Panc1 (cell line): ENCODE results near the gene DSCAM. TPM values are rescaled to one million over a fixed set of nuclear protein-coding genes. Genes with fewer than 3 reads are reported as not detected.

Experiments used
- ATAC-seq: fragments of 200-7000 bp; cut with Tn5 transposase; 2 replicates; pipeline ENCODE4 v1.9.1; 2020; ENCODE audit warnings: mild to moderate bottlenecking, moderate library complexity
- BruUV-seq: library from RNA; stranded (reverse); fragments of 400-500 nt; replicated peaks from 2 replicates; lab custom pipeline; 2021; lab: Mats Ljungman, UMichigan
- CTCF ChIA-PET: fragments of 300-600 bp; sonication (Branson Sonifier 250); formaldehyde crosslinking; loops from one replicate; lab custom pipeline; 2022; ENCODE audit warnings: antibody characterized with exemption; lab: Charles Lee
- POLR2A ChIA-PET: fragments of 300-600 bp; sonication (Branson Sonifier 250); formaldehyde crosslinking; loops from one replicate; lab custom pipeline; 2022; ENCODE audit warnings: antibody characterized with exemption; lab: Charles Lee
- DNase-seq: peaks from one replicate; pipeline ENCODE4 v3.0.0-alpha.2; 2010; ENCODE audit warnings: low read depth, low spot score
- H3K27ac ChIP-seq: 2 replicates; pipeline ENCODE4 v1.5.1; 2011; ENCODE audit warnings: mild to moderate bottlenecking, low read length, inconsistent platforms
- H3K27me3 ChIP-seq: fragments of 200-500 bp; sonication (Bioruptor generic); 2 replicates; pipeline ENCODE4 v1.6.0; 2014; ENCODE audit warnings: low read length, inconsistent platforms; ENCODE audit not compliant: control insufficient read depth, insufficient read depth
- H3K36me3 ChIP-seq: fragments of 200-500 bp; sonication (Bioruptor generic); 2 replicates; pipeline ENCODE4 v1.5.1; 2014; ENCODE audit warnings: inconsistent platforms, mild to moderate bottlenecking, low read length, moderate library complexity; ENCODE audit not compliant: control insufficient read depth, insufficient read depth
- H3K4me1 ChIP-seq: 2 replicates; pipeline ENCODE4 v1.5.1; 2011; ENCODE audit warnings: inconsistent platforms, mild to moderate bottlenecking, low read length, moderate library complexity; ENCODE audit not compliant: control insufficient read depth, insufficient read depth
- H3K4me3 ChIP-seq, 2 experiments: 2 replicates each; pipeline ENCODE4 v1.5.1; 2011 to 2012; ENCODE audit warnings: low read depth in 2 of 2, low read length in 2 of 2, mild to moderate bottlenecking in 2 of 2, inconsistent platforms in 1 of 2, moderate library complexity in 1 of 2
- H3K9me3 ChIP-seq: fragments of 200-500 bp; sonication (Bioruptor generic); 2 replicates; pipeline ENCODE4 v1.5.1; 2014; ENCODE audit warnings: low read depth, mild to moderate bottlenecking, inconsistent platforms, low read length, moderate library complexity; ENCODE audit not compliant: control insufficient read depth, insufficient read depth
- POLR2AphosphoS5 ChIP-seq: IDR thresholded peaks from 2 replicates; pipeline ENCODE4 v1.6.1; 2012; ENCODE audit warnings: mild to moderate bottlenecking, low read depth, low read length, moderate library complexity
- SIN3A ChIP-seq: IDR thresholded peaks from 2 replicates; pipeline ENCODE4 v1.6.1; 2012; ENCODE audit warnings: low read depth, mild to moderate bottlenecking, low read length, moderate library complexity, borderline replicate concordance; ENCODE audit not compliant: insufficient read depth
- TCF7L2 ChIP-seq: IDR thresholded peaks from 2 replicates; pipeline ENCODE4 v1.6.1; 2011; ENCODE audit warnings: mild to moderate bottlenecking, low read depth, low read length, inconsistent platforms
- in situ Hi-C: cut with HindIII; loops from 2 replicates; pipeline ENCODE4 v1.10.0; 2016; ENCODE audit warnings: low sequenced_read_pairs, low pct_unique_long_range_greater_than_20kb
- intact Hi-C: fragments of 100-400 bp; cut with micrococcal nuclease; formaldehyde crosslinking; loops from one replicate; pipeline ENCODE4 v1.10.0; 2022; ENCODE audit not compliant: unreplicated experiment
- total RNA-seq: library from RNA; stranded (reverse); gene quantifications from one replicate; pipeline ENCODE4 v1.2.1, GENCODE V29; 2021; ENCODE audit not compliant: unreplicated experiment
- TF ChIP-seq, protein P1 (sequence below), 2 experiments: IDR thresholded peaks; 2 replicates each; pipeline ENCODE4 v1.6.1; 2011 to 2012; ENCODE audit warnings: low read depth in 2 of 2, control low read depth in 1 of 2, low read length in 1 of 2, mild to moderate bottlenecking in 1 of 2, moderate library complexity in 1 of 2; ENCODE audit not compliant: insufficient read depth in 1 of 2
- TF ChIP-seq, protein P2 (sequence below): fragments of 450-650 bp; IDR thresholded peaks from 2 replicates; pipeline ENCODE4 v1.5.1; 2017; ENCODE audit warnings: mild to moderate bottlenecking

DSCAM gene
- total RNA-seq, 1 experiment from 2014 or later, result not detected

DNA sequence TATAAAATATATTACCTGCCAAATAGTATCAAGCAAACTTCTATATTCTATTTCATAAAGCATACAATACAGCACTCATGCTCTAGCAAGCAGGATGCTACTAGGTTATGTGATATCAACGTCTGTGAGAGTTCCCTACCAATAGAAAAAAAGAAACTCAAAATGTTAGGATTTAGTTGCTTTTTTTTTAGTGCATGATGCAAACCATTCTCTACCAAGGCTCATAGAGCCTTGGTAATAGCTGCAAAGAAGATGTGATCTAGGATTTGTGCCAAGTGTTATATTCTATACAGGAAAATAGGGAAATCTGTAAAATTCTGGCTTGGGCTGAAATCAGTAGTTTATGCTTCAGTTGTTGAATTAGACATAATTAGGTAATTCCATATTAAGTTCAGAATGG lies 394.4 kb downstream of the DSCAM start:
- ChIA-PET POLR2A (no interaction called here), CTCF (no interaction called here)
- DNase-seq (no peak), ATAC-seq (no peak)
- in situ Hi-C loops, result no loop called here
- intact Hi-C loops, result no loop called here
- Histone ChIP-seq H3K9me3 (no peaks in the 10 kb centered on the region), H3K27ac (no peak overlapping the region), H3K27me3 (no peaks in the 10 kb centered on the region), H3K4me1 (no peaks in the 10 kb centered on the region), H3K4me3 (no peak overlapping the region), H3K36me3 (no peaks in the 10 kb centered on the region)
- BruUV-seq, result no TSS peak
- TF ChIP-seq SIN3A, result no peak
- TF ChIP-seq, protein P1, sequence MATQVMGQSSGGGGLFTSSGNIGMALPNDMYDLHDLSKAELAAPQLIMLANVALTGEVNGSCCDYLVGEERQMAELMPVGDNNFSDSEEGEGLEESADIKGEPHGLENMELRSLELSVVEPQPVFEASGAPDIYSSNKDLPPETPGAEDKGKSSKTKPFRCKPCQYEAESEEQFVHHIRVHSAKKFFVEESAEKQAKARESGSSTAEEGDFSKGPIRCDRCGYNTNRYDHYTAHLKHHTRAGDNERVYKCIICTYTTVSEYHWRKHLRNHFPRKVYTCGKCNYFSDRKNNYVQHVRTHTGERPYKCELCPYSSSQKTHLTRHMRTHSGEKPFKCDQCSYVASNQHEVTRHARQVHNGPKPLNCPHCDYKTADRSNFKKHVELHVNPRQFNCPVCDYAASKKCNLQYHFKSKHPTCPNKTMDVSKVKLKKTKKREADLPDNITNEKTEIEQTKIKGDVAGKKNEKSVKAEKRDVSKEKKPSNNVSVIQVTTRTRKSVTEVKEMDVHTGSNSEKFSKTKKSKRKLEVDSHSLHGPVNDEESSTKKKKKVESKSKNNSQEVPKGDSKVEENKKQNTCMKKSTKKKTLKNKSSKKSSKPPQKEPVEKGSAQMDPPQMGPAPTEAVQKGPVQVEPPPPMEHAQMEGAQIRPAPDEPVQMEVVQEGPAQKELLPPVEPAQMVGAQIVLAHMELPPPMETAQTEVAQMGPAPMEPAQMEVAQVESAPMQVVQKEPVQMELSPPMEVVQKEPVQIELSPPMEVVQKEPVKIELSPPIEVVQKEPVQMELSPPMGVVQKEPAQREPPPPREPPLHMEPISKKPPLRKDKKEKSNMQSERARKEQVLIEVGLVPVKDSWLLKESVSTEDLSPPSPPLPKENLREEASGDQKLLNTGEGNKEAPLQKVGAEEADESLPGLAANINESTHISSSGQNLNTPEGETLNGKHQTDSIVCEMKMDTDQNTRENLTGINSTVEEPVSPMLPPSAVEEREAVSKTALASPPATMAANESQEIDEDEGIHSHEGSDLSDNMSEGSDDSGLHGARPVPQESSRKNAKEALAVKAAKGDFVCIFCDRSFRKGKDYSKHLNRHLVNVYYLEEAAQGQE (IDR thresholded peaks at IDR 0.05; ENCODE audit: insufficient read depth in 1 of 2, low read depth in 2 of 2, low read length in 1 of 2), result no peak
- TF ChIP-seq TCF7L2, result no peak
- TF ChIP-seq, protein P2, sequence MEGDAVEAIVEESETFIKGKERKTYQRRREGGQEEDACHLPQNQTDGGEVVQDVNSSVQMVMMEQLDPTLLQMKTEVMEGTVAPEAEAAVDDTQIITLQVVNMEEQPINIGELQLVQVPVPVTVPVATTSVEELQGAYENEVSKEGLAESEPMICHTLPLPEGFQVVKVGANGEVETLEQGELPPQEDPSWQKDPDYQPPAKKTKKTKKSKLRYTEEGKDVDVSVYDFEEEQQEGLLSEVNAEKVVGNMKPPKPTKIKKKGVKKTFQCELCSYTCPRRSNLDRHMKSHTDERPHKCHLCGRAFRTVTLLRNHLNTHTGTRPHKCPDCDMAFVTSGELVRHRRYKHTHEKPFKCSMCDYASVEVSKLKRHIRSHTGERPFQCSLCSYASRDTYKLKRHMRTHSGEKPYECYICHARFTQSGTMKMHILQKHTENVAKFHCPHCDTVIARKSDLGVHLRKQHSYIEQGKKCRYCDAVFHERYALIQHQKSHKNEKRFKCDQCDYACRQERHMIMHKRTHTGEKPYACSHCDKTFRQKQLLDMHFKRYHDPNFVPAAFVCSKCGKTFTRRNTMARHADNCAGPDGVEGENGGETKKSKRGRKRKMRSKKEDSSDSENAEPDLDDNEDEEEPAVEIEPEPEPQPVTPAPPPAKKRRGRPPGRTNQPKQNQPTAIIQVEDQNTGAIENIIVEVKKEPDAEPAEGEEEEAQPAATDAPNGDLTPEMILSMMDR, result no peak
- no peak for TF ChIP-seq POLR2AphosphoS5

DNA sequence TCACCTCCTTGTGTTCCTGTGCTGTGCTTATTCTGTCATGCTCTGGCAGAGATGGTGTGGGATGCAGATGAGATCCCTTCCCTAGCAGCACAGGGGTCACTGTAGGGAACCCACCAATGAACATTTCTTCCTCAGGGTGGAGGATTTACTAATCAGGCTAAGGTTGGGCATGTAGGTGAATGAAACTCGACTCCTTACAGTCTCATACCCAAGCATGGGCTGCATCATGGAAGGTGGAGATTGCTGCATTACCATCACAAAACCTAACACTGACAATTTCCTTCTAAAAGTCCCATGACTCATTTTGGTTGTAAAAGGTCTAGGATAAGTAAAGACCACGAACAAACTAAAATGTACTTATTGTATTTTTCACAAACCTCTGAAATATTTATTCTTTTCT lies 399.9 kb downstream of the DSCAM start:
- BruUV-seq, result no TSS peak
- no peak for DNase-seq
- TF ChIP-seq, protein P1 (IDR thresholded peaks at IDR 0.05; ENCODE audit: insufficient read depth in 1 of 2, low read depth in 2 of 2, low read length in 1 of 2), result no peak
- no peak for TF ChIP-seq SIN3A

More for the DNA sequence above, 399.9 kb downstream of the DSCAM start:
- ChIA-PET POLR2A (no interaction called here), CTCF (no interaction called here)
- H3K27ac ChIP-seq, result no peak overlapping the region
- ATAC-seq, result no peak
- H3K4me3 ChIP-seq, result no peak overlapping the region
- intact Hi-C loops (no loop called here), in situ Hi-C loops (no loop called here)
- no peaks in the 10 kb centered on the region for H3K4me1 ChIP-seq
- no peaks in the 10 kb centered on the region for H3K36me3 ChIP-seq
- no peaks in the 10 kb centered on the region for H3K27me3 ChIP-seq
- no peaks in the 10 kb centered on the region for H3K9me3 ChIP-seq
